HCT116 (cell line): ENCODE results near the gene MCL1. TPM values are rescaled to one million over a fixed set of nuclear protein-coding genes. Genes with fewer than 3 reads are reported as not detected.

ENCODE experiments used
- ATAC-seq: fragments of 200-7000 bp; cut with Tn5 transposase; 2 replicates; pipeline ENCODE4 v1.9.1; 2020; ENCODE audit warnings: mild to moderate bottlenecking, moderate library complexity
- BruUV-seq: library from RNA; stranded (reverse); fragments of 400-500 nt; replicated peaks from 2 replicates; lab custom pipeline; 2021; lab: Mats Ljungman, UMichigan
- CTCF ChIA-PET: fragments of 300-600 bp; sonication (Branson Sonifier 250); formaldehyde crosslinking; loops from one replicate; lab custom pipeline; 2021; ENCODE audit warnings: antibody characterized with exemption; lab: Charles Lee
- POLR2A ChIA-PET: fragments of 300-600, 350-600 bp; sonication (Branson Sonifier 250); formaldehyde crosslinking; loops from one replicate; lab custom pipeline; 2021; ENCODE audit warnings: antibody characterized with exemption; lab: Charles Lee
- RAD21 ChIA-PET, 2 experiments: fragments of 300-600 bp; sonication (Branson Sonifier 250); formaldehyde crosslinking; loops; one replicate each; lab custom pipeline; 2023; ENCODE audit warnings: low total read pairs in 2 of 2; ENCODE audit not compliant: uncharacterized antibody in 2 of 2, unreplicated experiment in 2 of 2, low non-redundant PET in 1 of 2; lab: Charles Lee
- DNase-seq: peaks from one replicate; pipeline ENCODE4 v3.0.0-alpha.2; 2010; ENCODE audit warnings: low read depth, low spot score
- H2AFZ ChIP-seq: fragments of 200-600 bp; shearing (Covaris generic), sonication (generic); 2 replicates; pipeline ENCODE4 v1.6.1; 2017; ENCODE audit warnings: low read depth, mixed run types, mixed read lengths, antibody characterized with exemption, low read length; ENCODE audit not compliant: poor library complexity, severe bottlenecking
- H3K27ac ChIP-seq: 2 replicates; pipeline ENCODE4 v1.5.1; 2012; ENCODE audit warnings: low read depth, low read length
- H3K27me3 ChIP-seq: fragments of 200-600 bp; sonication (generic); 2 replicates; pipeline ENCODE4 v1.6.1; 2016; ENCODE audit warnings: mixed run types, low read length, mixed read lengths; ENCODE audit not compliant: insufficient read depth
- H3K36me3 ChIP-seq, 2 experiments: fragments of 200-500 bp in 1 of 2; fragments of 200-600 bp in 1 of 2; sonication (Bioruptor generic) in 1 of 2; sonication (generic) in 1 of 2; 2 replicates each; pipeline versions ENCODE4 v1.5.1 to v1.6.1; 2014 to 2016; ENCODE audit warnings: low read length in 2 of 2, inconsistent platforms in 1 of 2, mixed read lengths in 1 of 2, mixed run types in 1 of 2; ENCODE audit not compliant: insufficient read depth in 2 of 2, control insufficient read depth in 1 of 2
- H3K4me1 ChIP-seq, 2 experiments: fragments of 200-600 bp in 1 of 2; sonication (generic) in 1 of 2; 2 replicates each; pipeline versions ENCODE4 v1.5.1 to v1.6.1; 2012 to 2017; ENCODE audit warnings: low read length in 2 of 2, inconsistent platforms in 1 of 2, mild to moderate bottlenecking in 1 of 2, mixed read lengths in 1 of 2, mixed run types in 1 of 2, moderate library complexity in 1 of 2; ENCODE audit not compliant: insufficient read depth in 2 of 2, control insufficient read depth in 1 of 2
- H3K4me2 ChIP-seq: fragments of 200-600 bp; sonication (generic); 2 replicates; pipeline ENCODE4 v1.6.1; 2017; ENCODE audit warnings: mixed run types, low read length, mixed read lengths
- H3K4me3 ChIP-seq, 2 experiments: fragments of 200-600 bp in 1 of 2; sonication (generic) in 1 of 2; replicated peaks in 1 of 2; 2 replicates each; pipeline ENCODE4 v1.5.1; 2011 to 2016; ENCODE audit warnings: low read length in 2 of 2, control low read depth in 1 of 2, low read depth in 1 of 2, mild to moderate bottlenecking in 1 of 2, mixed read lengths in 1 of 2, mixed run types in 1 of 2
- H3K79me2 ChIP-seq: fragments of 200-600 bp; sonication (generic); 2 replicates; pipeline ENCODE4 v1.6.1; 2017; ENCODE audit warnings: mild to moderate bottlenecking, mixed run types, low read length, moderate library complexity, mixed read lengths; ENCODE audit not compliant: insufficient read depth
- H3K9ac ChIP-seq: fragments of 200-600 bp; sonication (generic); 2 replicates; pipeline ENCODE4 v1.6.1; 2016; ENCODE audit warnings: low read length, mixed read lengths
- H3K9me2 ChIP-seq: fragments of 200-600 bp; sonication (generic), shearing (Covaris generic); 2 replicates; pipeline ENCODE4 v1.6.1; 2017; ENCODE audit warnings: mixed run types, mild to moderate bottlenecking, moderate library complexity; ENCODE audit not compliant: insufficient read depth
- H3K9me3 ChIP-seq, 2 experiments: fragments of 200-500 bp in 1 of 2; fragments of 200-600 bp in 1 of 2; sonication (Bioruptor generic) in 1 of 2; sonication (generic) in 1 of 2; 2 replicates each; pipeline ENCODE4 v1.6.1; 2014 to 2017; ENCODE audit warnings: low read length in 2 of 2, mixed read lengths in 2 of 2, inconsistent platforms in 1 of 2, low read depth in 1 of 2, mild to moderate bottlenecking in 1 of 2, mixed run types in 1 of 2, moderate library complexity in 1 of 2; ENCODE audit not compliant: control insufficient read depth in 1 of 2, insufficient read depth in 1 of 2
- H4K20me1 ChIP-seq: fragments of 200-600 bp; sonication (generic), shearing (Covaris generic); 2 replicates; pipeline ENCODE4 v1.6.1; 2017; ENCODE audit warnings: mixed run types, mild to moderate bottlenecking, moderate library complexity; ENCODE audit not compliant: insufficient read depth
- ATF3 ChIP-seq: IDR thresholded peaks from 2 replicates; pipeline ENCODE4 v1.6.1; 2012
- CEBPB ChIP-seq: IDR thresholded peaks from 2 replicates; pipeline ENCODE4 v1.6.1; 2012; ENCODE audit warnings: low read depth
- EGR1 ChIP-seq: IDR thresholded peaks from 2 replicates; pipeline ENCODE4 v1.6.1; 2012; ENCODE audit warnings: low read depth
- EZH2phosphoT487 ChIP-seq: fragments of 200-600 bp; IDR thresholded peaks from 2 replicates; pipeline ENCODE4 v1.6.1; 2018; ENCODE audit warnings: antibody characterized with exemption, borderline replicate concordance
- FOSL1 ChIP-seq: IDR thresholded peaks from 2 replicates; pipeline ENCODE4 v1.6.1; 2012; ENCODE audit warnings: low read depth
- JUND ChIP-seq: IDR thresholded peaks from 2 replicates; pipeline ENCODE4 v1.6.1; 2012
- MAX ChIP-seq: IDR thresholded peaks from 2 replicates; pipeline ENCODE4 v1.6.1; 2012
- POLR2A ChIP-seq: IDR thresholded peaks from 2 replicates; pipeline ENCODE4 v1.7.0; 2011; ENCODE audit warnings: borderline replicate concordance; ENCODE audit not compliant: insufficient read depth, insufficient read length; ENCODE audit errors: extremely low read depth
- POLR2AphosphoS5 ChIP-seq: IDR thresholded peaks from 2 replicates; pipeline ENCODE4 v1.6.1; 2011; ENCODE audit warnings: mild to moderate bottlenecking, low read depth, low read length, moderate library complexity
- RAD21 ChIP-seq: IDR thresholded peaks from 2 replicates; pipeline ENCODE4 v1.6.1; 2012; ENCODE audit warnings: low read depth, mild to moderate bottlenecking
- SIN3A ChIP-seq: IDR thresholded peaks from 2 replicates; pipeline ENCODE4 v1.6.1; 2012; ENCODE audit warnings: low read depth
- SP1 ChIP-seq: IDR thresholded peaks from 2 replicates; pipeline ENCODE4 v1.6.1; 2012; ENCODE audit warnings: low read depth
- TCF7L2 ChIP-seq: IDR thresholded peaks from 2 replicates; pipeline ENCODE4 v1.7.0; 2011; ENCODE audit warnings: borderline replicate concordance, inconsistent platforms; ENCODE audit not compliant: insufficient read depth, insufficient read length; ENCODE audit errors: extremely low read depth
- intact Hi-C: fragments of 100-400 bp; cut with micrococcal nuclease; formaldehyde crosslinking; loops from 2 replicates; pipeline ENCODE4 v1.10.0; 2022
- total RNA-seq: library from RNA; stranded (reverse); gene quantifications from one replicate; pipeline ENCODE4 v1.2.1, GENCODE V29; 2021; ENCODE audit not compliant: unreplicated experiment
- TF ChIP-seq, protein P1 (sequence below): IDR thresholded peaks from 2 replicates; pipeline ENCODE4 v1.6.1; 2011; ENCODE audit warnings: mild to moderate bottlenecking, low read length, moderate library complexity; ENCODE audit not compliant: insufficient replicate concordance; ENCODE audit errors: extremely low read depth
- TF ChIP-seq, protein P2 (sequence below): IDR thresholded peaks from 2 replicates; pipeline ENCODE4 v1.6.1; 2012; ENCODE audit warnings: low read depth

MCL1 gene
- total RNA-seq, 1 experiment from 2014 or later: 146 TPM

GRCh38 chr1:150554086-150554452, 25.3 kb downstream of the MCL1 start (continued):
- TF ChIP-seq JUND (no peak), MAX (no peak), EGR1 (no peak), RAD21 (no peak), POLR2AphosphoS5 (no peak), SP1 (no peak)
- TF ChIP-seq, protein P1, sequence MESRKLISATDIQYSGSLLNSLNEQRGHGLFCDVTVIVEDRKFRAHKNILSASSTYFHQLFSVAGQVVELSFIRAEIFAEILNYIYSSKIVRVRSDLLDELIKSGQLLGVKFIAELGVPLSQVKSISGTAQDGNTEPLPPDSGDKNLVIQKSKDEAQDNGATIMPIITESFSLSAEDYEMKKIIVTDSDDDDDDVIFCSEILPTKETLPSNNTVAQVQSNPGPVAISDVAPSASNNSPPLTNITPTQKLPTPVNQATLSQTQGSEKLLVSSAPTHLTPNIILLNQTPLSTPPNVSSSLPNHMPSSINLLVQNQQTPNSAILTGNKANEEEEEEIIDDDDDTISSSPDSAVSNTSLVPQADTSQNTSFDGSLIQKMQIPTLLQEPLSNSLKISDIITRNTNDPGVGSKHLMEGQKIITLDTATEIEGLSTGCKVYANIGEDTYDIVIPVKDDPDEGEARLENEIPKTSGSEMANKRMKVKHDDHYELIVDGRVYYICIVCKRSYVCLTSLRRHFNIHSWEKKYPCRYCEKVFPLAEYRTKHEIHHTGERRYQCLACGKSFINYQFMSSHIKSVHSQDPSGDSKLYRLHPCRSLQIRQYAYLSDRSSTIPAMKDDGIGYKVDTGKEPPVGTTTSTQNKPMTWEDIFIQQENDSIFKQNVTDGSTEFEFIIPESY: no peak

GRCh38 chr1:150553392-150554085, 25.9 kb downstream of the MCL1 start:
- BruUV-seq: no TSS peak
- no peaks in the 10 kb centered on the region for H4K20me1 ChIP-seq
- no peaks in the 10 kb centered on the region for H3K27me3 ChIP-seq
- ChIA-PET RAD21 (no interaction called here), POLR2A (no interaction called here), CTCF (no interaction called here)
- H3K79me2 ChIP-seq: no peaks in the 10 kb centered on the region
- TF ChIP-seq CEBPB (no peak), FOSL1 (no peak), SIN3A (no peak), TCF7L2 (no peak), ATF3 (no peak), POLR2AphosphoS5 (no peak), POLR2A (no peak), EZH2phosphoT487 (no peak), JUND (no peak)
- TF ChIP-seq, protein P2, sequence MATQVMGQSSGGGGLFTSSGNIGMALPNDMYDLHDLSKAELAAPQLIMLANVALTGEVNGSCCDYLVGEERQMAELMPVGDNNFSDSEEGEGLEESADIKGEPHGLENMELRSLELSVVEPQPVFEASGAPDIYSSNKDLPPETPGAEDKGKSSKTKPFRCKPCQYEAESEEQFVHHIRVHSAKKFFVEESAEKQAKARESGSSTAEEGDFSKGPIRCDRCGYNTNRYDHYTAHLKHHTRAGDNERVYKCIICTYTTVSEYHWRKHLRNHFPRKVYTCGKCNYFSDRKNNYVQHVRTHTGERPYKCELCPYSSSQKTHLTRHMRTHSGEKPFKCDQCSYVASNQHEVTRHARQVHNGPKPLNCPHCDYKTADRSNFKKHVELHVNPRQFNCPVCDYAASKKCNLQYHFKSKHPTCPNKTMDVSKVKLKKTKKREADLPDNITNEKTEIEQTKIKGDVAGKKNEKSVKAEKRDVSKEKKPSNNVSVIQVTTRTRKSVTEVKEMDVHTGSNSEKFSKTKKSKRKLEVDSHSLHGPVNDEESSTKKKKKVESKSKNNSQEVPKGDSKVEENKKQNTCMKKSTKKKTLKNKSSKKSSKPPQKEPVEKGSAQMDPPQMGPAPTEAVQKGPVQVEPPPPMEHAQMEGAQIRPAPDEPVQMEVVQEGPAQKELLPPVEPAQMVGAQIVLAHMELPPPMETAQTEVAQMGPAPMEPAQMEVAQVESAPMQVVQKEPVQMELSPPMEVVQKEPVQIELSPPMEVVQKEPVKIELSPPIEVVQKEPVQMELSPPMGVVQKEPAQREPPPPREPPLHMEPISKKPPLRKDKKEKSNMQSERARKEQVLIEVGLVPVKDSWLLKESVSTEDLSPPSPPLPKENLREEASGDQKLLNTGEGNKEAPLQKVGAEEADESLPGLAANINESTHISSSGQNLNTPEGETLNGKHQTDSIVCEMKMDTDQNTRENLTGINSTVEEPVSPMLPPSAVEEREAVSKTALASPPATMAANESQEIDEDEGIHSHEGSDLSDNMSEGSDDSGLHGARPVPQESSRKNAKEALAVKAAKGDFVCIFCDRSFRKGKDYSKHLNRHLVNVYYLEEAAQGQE: no peak
- no peak overlapping the region for H3K27ac ChIP-seq
- H3K9ac ChIP-seq: no peak overlapping the region
- H3K9me2 ChIP-seq: no peaks in the 10 kb centered on the region
- H3K4me1 ChIP-seq: peaks cover 8 to 20% of the 10 kb centered on the region in 2 experiments; a peak in 3 of 4 replicates
- H3K36me3 ChIP-seq: no peaks in the 10 kb centered on the region
- intact Hi-C loops: no loop called here
- H3K4me3 ChIP-seq: no peak overlapping the region
- ATAC-seq: no peak
- no peak overlapping the region for H3K4me2 ChIP-seq
- H2AFZ ChIP-seq: no peak overlapping the region
- no peaks in the 10 kb centered on the region for H3K9me3 ChIP-seq
- DNase-seq: no peak
